OCI-LY7 (cell line): Measurements from ENCODE around the gene AVPR2.

ENCODE experiments used
- CTCF ChIP-seq: fragments of 200-600 bp; sonication (generic); conservative IDR thresholded peaks from 2 replicates; pipeline ENCODE4 v1.5.1; 2014; ENCODE audit warnings: mild to moderate bottlenecking, antibody characterized with exemption, low read length, moderate library complexity, mixed read lengths
- EZH2phosphoT487 ChIP-seq: fragments of 200-600 bp; sonication (generic); IDR thresholded peaks from 2 replicates; pipeline ENCODE4 v1.6.1; 2018; ENCODE audit warnings: low read depth, borderline replicate concordance, mild to moderate bottlenecking, mixed run types, antibody characterized with exemption, low read length, moderate library complexity, mixed read lengths

GRCh38 chrX:153932220-153932915, 27.9 kb downstream of the AVPR2 start:
- no peak for TF ChIP-seq CTCF
- TF ChIP-seq EZH2phosphoT487 = no peak
